ENCODE measurements around the gene FOXA3. TPM values are rescaled to one million over a fixed set of nuclear protein-coding genes. Genes with fewer than 3 reads are reported as not detected.

The FOXA3 gene
- total RNA-seq, 1 experiment from 2014 or later: not detected

DNA sequence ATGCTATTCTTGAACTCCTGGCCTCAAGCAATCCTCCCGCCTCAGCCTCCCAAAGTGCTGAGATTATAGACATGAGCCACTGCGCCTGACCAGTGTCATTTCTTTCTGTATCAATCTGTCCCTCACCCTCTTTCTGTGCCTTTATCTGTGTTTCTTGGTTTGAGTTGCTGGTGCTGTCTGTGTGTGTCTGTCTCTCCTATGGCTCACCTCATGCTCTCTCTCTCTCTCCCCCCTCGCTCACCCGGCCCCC is 12.0 kb downstream of the FOXA3 start:
- Histone ChIP-seq H3K27me3 (replicated peaks; ENCODE audit: insufficient read depth, low read depth, low read length, poor library complexity) (no peaks in the 10 kb centered on the region), H3K36me3 (ENCODE audit: insufficient read depth, low read length, poor library complexity, severe bottlenecking) (no peaks in the 10 kb centered on the region), H3K27ac (ENCODE audit: low read depth, low read length, poor library complexity, severe bottlenecking) (no peak overlapping the region), H3K9me3 (ENCODE audit: low read depth, low read length, poor library complexity, severe bottlenecking) (no peaks in the 10 kb centered on the region), H3K4me1 (ENCODE audit: insufficient read depth, low read length, poor library complexity, severe bottlenecking) (no peaks in the 10 kb centered on the region), H3K4me3 (ENCODE audit: low read depth, low read length, poor library complexity, severe bottlenecking) (no peak overlapping the region)
- POLR2A ChIA-PET (ENCODE audit: low non-redundant PET): no interaction called here
- BruUV-seq (replicated peaks): no TSS peak
- no peak for DNase-seq (ENCODE audit: low spot score)
- CTCF ChIA-PET: no interaction called here
- no peak for TF ChIP-seq EZH2 (IDR thresholded peaks at IDR 0.05; ENCODE audit: borderline replicate concordance, low read depth, low read length, poor library complexity, severe bottlenecking)
- TF ChIP-seq, protein P1, sequence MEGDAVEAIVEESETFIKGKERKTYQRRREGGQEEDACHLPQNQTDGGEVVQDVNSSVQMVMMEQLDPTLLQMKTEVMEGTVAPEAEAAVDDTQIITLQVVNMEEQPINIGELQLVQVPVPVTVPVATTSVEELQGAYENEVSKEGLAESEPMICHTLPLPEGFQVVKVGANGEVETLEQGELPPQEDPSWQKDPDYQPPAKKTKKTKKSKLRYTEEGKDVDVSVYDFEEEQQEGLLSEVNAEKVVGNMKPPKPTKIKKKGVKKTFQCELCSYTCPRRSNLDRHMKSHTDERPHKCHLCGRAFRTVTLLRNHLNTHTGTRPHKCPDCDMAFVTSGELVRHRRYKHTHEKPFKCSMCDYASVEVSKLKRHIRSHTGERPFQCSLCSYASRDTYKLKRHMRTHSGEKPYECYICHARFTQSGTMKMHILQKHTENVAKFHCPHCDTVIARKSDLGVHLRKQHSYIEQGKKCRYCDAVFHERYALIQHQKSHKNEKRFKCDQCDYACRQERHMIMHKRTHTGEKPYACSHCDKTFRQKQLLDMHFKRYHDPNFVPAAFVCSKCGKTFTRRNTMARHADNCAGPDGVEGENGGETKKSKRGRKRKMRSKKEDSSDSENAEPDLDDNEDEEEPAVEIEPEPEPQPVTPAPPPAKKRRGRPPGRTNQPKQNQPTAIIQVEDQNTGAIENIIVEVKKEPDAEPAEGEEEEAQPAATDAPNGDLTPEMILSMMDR (conservative IDR thresholded peaks at IDR 0.05; ENCODE audit: low read depth, low read length): no peak
- intact Hi-C loops (cut with micrococcal nuclease; ENCODE audit: unreplicated experiment): no loop called here

DNA sequence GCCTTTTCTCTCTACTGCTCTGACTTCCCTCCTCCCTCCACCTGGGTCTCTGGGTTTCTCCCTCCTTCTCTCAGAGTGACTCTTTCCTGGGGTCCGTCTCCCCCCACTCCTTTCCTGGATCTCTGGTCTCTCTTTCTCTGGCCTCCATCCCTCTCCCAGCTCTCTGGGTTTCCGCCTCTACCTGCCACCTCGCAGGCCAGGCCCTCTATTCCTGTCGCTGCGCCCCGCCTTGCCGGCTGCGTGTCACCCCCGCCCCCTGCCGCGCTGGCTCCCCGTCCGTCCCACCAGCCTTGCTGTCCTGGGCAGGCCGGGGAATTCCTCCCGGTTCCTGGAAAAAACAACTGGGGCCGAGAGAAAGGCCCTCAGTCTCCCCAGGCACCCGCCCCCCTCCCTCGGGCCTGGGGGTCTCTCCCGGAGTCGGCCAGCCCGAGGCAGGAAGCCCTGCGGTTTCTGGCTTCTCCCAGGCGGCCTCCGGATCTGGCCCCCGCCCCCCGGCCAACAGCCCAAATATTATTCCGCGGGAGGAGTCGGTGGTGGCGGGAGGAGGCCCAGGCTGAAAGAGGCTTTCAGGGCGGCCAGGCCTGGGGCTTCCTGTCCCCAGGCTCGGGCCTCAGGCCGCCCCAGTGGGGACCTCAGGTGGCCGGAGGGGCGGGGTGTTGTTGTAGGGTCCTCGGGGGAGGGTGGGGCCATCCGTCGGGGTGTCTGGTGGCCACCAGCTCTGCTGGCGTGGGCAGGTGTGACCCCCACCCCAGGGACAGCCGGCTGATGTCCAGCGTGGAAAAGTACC is 12.5 kb downstream of the FOXA3 start:
- no peaks in the 10 kb centered on the region for H3K9me3 ChIP-seq (ENCODE audit: low read depth, low read length, poor library complexity, severe bottlenecking)
- ChIA-PET POLR2A (ENCODE audit: low non-redundant PET) (no interaction called here), CTCF (no interaction called here)
- no TSS peak for BruUV-seq (replicated peaks)
- H3K36me3 ChIP-seq (ENCODE audit: insufficient read depth, low read length, poor library complexity, severe bottlenecking): no peaks in the 10 kb centered on the region
- no peak for DNase-seq (ENCODE audit: low spot score)
- H3K4me1 ChIP-seq (ENCODE audit: insufficient read depth, low read length, poor library complexity, severe bottlenecking): no peaks in the 10 kb centered on the region
- H3K4me3 ChIP-seq (ENCODE audit: low read depth, low read length, poor library complexity, severe bottlenecking): no peak overlapping the region
- intact Hi-C loops (cut with micrococcal nuclease; ENCODE audit: unreplicated experiment): no loop called here
- TF ChIP-seq EZH2 (IDR thresholded peaks at IDR 0.05; ENCODE audit: borderline replicate concordance, low read depth, low read length, poor library complexity, severe bottlenecking): no peak
- TF ChIP-seq, protein P1 (conservative IDR thresholded peaks at IDR 0.05; ENCODE audit: low read depth, low read length): no peak
- H3K27me3 ChIP-seq (replicated peaks; ENCODE audit: insufficient read depth, low read depth, low read length, poor library complexity): no peaks in the 10 kb centered on the region
- no peak overlapping the region for H3K27ac ChIP-seq (ENCODE audit: low read depth, low read length, poor library complexity, severe bottlenecking)

DNA sequence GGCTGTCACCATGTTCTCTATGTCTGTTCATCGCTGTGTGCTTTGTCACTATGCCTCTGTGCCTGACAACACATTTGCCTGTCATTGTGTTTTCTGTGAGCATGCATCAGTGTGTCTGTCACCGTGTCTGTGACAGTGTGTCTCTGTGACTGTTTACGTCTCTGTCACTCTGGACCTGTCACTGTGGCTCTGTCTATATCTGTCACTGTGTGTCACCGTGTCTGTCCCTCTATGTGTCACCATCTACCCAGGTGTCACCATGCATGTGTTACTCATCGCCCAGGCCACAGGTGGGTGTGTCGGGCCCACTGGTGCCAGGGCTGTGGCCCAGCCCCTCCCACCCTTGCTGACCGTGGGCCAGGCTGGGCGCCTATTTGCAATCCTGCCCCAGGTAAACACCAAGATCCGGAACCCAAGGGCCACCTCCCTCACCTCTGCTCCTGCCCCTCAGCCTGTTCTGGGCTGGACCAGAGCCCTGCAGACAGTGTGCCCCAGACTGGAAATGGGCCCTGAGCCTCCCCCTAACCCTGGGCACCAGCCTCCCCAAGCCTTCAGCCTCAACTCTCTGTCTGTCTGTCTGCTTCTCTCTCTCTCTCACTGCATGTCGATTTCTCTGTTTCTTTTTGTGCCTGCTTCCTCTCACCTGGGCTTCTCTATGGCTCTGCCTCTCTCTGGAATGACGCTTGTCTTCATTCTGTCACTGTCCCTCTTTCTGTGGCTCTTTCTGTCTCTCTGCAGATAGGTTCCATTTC is 14.1 kb downstream of the FOXA3 start:
- no peaks in the 10 kb centered on the region for H3K36me3 ChIP-seq (ENCODE audit: insufficient read depth, low read length, poor library complexity, severe bottlenecking)
- H3K4me3 ChIP-seq (ENCODE audit: low read depth, low read length, poor library complexity, severe bottlenecking): no peak overlapping the region
- no peaks in the 10 kb centered on the region for H3K9me3 ChIP-seq (ENCODE audit: low read depth, low read length, poor library complexity, severe bottlenecking)
- no peak for DNase-seq (ENCODE audit: low spot score)
- ChIA-PET POLR2A (ENCODE audit: low non-redundant PET) (no interaction called here), CTCF (no interaction called here)
- H3K27ac ChIP-seq (ENCODE audit: low read depth, low read length, poor library complexity, severe bottlenecking): no peak overlapping the region
- H3K27me3 ChIP-seq (replicated peaks; ENCODE audit: insufficient read depth, low read depth, low read length, poor library complexity): no peaks in the 10 kb centered on the region
- TF ChIP-seq, protein P1 (conservative IDR thresholded peaks at IDR 0.05; ENCODE audit: low read depth, low read length): no peak
- peaks cover 5% of the 10 kb centered on the region for H3K4me1 ChIP-seq (ENCODE audit: insufficient read depth, low read length, poor library complexity, severe bottlenecking)
- BruUV-seq (replicated peaks): no TSS peak
- intact Hi-C loops (cut with micrococcal nuclease; ENCODE audit: unreplicated experiment): no loop called here
